NCI-H1092 treated with DMSO at 0.1 percent for 48 hours (cell line): ENCODE data around the gene VPS41.

Experiments
- DNase-seq: peaks from one replicate; lab custom pipeline; 2025; lab: John Stamatoyannopoulos, UW

VPS41 gene

GRCh38 chr7:38905056-38905759 is 3.8 kb downstream of the VPS41 start:
- no peak for DNase-seq

DNA sequence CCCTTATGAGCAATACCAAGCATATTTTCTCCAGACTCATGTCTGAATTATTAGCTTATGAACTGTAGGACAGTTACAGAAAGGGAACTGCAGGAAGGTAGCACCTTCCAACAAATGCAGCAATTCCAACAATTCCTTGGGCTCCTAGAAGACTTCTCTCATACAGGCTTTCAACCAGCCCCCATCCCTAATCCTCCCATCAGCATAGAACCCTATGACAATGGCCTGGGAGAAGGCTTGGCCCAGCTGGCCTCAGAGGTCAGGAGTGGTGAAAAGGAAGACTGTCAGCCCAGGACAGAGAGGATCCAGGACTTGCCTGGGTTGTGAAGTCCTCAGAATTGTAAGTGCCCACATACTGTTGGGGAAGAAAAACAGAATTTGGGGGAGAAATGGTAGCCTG is 5.9 kb downstream of the VPS41 start:
- DNase-seq: no peak

GRCh38 chr7:38902449-38902848 is 6.5 kb downstream of the VPS41 start:
- no peak for DNase-seq

GRCh38 chr7:38893061-38893460 is 15.9 kb downstream of the VPS41 start:
- DNase-seq: no peak

DNA sequence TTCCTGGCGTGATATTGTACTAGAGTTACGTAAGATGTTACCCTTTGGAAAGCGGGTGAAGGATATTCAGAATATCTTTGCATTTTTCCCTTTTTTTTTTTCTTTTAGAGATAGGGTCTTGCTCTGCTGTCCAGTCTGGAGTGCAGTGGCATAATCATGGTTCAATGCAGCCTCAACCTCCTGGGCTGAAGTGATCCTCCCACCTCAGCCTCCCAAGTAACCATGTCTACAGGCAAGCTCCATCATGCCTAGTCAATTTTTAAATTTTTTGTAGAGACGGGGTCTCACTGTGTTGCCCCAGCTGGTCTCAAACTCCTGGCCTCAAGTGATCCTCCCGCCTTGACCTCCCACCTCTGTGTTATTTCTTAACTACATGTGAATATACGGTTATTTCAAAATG is 18.4 kb downstream of the VPS41 start:
- DNase-seq: no peak

GRCh38 chr7:38889872-38890432 is 19.0 kb downstream of the VPS41 start:
- DNase-seq: no peak

GRCh38 chr7:38889079-38889478 is 19.9 kb downstream of the VPS41 start:
- DNase-seq: no peak

GRCh38 chr7:38886265-38886664 is 22.7 kb downstream of the VPS41 start:
- DNase-seq: no peak

DNA sequence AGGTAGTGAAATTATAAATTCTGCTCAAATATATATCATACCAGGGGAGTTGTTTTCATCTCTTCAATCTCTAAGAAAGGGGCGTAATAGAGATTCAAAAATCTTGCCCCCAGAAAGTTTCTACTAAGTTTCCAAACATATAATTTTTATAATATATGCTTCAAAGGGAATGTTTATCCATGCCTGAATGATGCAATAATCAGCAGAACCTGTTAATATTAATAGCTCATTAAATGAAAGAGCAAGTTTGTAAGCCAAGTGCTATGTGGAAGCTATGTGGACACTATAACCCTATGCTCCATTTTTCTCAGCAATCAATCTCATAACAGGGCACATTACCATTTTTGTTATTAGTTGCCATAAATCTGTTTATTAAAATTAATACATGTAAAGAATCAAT is 25.3 kb downstream of the VPS41 start:
- DNase-seq: no peak

DNA sequence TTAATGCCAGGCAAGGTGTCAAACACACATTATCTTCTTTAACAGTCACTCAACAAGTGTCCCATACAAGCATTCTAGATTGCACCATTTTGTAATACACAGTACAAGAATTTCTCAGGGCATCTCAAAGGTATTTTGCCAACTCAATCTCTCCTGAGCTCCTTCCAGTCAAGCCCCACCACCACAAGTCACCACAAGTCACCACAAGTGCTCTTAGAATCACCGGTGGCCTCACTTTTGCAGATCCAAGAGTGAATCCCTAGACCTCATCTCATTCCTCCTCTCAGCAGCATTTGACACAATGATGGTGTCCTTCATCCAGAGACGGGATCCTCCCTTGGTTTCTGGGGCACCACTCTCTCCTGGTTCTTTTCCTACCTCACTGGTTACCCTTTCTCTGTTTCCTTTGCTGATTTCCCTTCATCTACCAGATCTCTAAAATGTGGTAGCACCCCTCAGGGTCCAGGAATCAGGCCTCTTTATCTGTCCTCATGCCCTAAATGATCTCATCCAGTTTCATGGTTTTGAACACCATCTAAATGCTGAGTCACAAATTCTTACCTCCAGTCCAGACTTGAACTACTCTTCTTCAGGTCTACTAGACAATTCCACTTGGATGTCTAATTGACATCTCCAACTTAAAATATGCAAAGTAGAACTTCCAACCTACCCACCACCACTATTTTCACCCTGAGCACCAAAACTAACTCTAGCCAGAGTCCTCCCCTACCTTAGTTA is 26.9 kb downstream of the VPS41 start:
- DNase-seq: no peak

DNA sequence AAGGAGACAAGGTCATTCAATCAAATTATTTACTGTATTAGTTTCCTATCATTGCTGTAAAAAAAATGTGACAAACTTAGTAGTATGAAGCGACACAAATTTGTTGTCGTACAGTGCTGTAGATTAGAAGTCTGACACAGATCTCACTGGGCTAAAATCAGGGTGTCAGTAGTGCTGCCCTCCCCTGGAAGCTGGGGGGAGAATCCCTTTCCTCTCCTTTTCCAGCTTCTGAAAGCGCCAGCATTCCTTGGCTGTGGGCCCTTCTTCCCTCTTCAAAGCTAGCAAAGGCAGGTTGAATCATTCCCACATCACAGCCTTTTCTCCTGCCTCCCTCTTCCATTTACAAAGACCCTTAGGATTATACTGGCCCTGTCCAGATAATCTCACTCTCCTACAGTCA is 28.0 kb downstream of the VPS41 start:
- DNase-seq: no peak

DNA sequence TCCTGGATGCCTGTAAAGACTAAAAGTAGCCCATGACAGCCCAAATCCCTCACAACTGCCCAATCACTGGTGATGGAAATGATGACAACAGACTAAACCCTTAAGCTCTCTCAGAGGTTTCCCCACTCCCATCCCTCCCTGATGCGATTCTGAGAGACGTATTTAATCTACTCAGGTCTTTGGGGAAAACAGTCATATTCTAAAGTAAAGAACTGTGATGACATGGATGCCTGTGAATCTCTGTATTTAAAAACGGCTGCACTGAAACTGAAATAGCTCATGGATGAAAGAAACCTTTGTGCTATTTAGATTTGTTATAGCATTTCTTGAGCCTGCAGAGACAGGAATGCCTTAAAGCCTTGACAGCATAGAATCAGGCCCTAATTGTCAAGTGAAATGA is 28.5 kb downstream of the VPS41 start:
- no peak for DNase-seq

DNA sequence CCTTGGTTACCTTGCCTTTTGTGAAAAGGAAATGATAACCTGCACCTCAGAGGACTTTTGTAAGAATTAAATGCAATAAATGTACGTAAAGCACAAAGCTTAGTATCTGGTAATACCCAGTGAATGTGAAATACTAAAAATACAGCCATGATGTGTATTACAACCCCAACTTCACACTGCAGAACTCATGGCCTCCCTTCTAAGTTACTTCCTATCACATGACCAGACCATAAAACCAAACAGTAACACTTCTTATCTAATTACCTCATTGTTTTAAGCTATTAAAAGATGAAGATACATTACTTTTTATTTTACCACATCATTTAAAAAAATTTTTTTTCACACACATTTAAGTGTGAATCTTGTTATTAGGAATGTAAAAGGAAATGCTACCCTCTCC is 29.0 kb downstream of the VPS41 start:
- no peak for DNase-seq

DNA sequence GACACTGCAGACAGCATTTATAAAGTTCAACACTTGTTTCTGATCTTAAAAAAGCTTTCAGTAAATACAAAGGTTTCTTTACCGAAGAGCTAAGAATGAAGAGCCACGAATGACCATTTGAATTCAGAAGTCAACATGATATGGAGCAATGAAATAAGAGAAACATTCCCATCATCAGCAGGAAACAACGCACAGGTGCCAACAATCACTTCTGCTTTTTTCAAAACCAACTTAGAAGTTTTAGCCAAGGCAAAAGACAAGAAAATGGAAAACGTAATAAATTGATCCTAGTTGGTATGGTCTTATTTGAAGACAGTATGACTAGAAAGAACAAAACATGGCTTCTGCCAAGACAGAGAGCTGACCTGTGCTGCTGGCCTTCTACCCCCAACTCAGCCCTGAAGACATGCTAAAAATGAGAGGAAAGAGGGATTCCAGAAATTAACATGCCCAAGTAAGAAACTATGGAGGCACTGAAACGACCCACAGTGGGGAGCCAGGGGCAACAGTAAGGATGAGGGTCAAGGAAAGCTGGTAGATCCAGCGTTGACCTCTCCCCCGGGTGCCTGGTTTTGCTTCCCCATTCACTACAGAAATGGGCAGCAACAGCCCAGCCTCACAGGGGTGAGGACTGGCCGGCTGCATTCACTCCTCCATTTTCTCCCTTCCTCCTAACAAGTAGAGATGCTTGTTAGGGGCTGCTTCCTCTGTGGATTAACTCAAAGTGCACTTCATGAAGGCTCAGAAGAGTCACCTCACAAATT is 30.1 kb downstream of the VPS41 start:
- DNase-seq: no peak

DNA sequence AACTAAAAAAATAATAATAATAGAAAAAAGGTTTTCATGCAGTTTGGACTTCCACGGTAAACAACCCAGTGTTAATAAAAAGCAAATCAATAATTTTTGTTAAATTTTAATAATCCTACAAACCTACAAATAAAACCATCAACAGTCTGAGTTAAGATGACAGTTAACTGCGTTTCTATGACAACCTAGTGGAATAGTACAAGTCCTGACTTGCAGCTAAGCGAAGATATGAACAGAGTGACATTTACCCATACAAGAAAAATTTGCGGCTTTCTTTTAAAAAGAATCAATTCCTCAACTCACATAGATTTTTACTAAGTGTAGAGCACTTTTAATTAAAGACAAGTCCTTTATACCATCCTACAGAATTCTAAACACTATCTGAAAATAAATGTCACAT is 35.6 kb downstream of the VPS41 start:
- no peak for DNase-seq

GRCh38 chr7:38872202-38872601 is 36.8 kb downstream of the VPS41 start:
- DNase-seq: no peak

- no peak for DNase-seq
Measured at GRCh38 chr7:38870147-38870546, 38.8 kb downstream of the VPS41 start.

DNA sequence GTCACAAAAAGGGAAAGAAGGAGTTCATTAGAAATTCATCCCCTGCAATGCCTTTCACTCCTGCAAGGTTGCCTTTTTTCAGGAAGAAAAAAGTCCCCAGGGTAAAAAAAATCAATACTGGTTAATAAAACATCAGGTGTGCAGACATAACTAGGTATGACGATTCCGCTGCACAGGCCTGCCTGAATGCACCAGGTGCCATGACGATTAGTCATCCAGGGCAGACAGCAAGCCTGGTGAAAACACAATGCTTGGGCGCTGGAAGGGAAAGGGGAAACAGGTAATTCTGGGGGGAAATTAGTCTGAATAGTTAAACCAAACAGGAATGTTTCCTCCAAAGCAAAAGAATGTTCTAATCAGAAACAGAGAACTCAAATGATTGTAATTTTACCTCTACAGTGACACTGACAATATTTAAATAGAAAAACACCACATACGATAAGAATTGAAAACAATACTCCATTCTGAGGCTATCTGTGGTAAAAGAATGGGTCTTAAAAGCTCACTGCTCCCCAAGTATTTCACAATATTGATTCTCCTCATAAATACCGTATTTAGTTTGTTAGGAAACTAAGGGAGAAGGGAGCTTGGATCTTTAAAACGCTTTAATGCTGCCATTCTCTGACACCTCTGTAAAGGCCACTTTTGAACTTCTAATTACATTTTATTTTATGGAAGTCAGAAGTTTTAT is 45.2 kb downstream of the VPS41 start:
- DNase-seq: peak; percentile 20

GRCh38 chr7:38862666-38863065 is 46.3 kb downstream of the VPS41 start:
- DNase-seq: no peak

GRCh38 chr7:38858259-38858884 is 50.6 kb downstream of the VPS41 start:
- peak; percentile 23 for DNase-seq

GRCh38 chr7:38855867-38856266 is 53.1 kb downstream of the VPS41 start:
- no peak for DNase-seq

GRCh38 chr7:38855386-38855785 is 53.6 kb downstream of the VPS41 start:
- DNase-seq: no peak
